Measurements from ENCODE around the gene GALNT6.

GRCh38 chr12:51357374-51358047 lies 33.7 kb downstream of the GALNT6 start:
- TF ChIP-seq, protein P1, sequence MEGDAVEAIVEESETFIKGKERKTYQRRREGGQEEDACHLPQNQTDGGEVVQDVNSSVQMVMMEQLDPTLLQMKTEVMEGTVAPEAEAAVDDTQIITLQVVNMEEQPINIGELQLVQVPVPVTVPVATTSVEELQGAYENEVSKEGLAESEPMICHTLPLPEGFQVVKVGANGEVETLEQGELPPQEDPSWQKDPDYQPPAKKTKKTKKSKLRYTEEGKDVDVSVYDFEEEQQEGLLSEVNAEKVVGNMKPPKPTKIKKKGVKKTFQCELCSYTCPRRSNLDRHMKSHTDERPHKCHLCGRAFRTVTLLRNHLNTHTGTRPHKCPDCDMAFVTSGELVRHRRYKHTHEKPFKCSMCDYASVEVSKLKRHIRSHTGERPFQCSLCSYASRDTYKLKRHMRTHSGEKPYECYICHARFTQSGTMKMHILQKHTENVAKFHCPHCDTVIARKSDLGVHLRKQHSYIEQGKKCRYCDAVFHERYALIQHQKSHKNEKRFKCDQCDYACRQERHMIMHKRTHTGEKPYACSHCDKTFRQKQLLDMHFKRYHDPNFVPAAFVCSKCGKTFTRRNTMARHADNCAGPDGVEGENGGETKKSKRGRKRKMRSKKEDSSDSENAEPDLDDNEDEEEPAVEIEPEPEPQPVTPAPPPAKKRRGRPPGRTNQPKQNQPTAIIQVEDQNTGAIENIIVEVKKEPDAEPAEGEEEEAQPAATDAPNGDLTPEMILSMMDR (IDR thresholded peaks at IDR 0.05): no peak
- TF ChIP-seq EZH2 (IDR thresholded peaks at IDR 0.05): no peak
